ENCODE data around the gene NOP9.

NOP9 gene

DNA sequence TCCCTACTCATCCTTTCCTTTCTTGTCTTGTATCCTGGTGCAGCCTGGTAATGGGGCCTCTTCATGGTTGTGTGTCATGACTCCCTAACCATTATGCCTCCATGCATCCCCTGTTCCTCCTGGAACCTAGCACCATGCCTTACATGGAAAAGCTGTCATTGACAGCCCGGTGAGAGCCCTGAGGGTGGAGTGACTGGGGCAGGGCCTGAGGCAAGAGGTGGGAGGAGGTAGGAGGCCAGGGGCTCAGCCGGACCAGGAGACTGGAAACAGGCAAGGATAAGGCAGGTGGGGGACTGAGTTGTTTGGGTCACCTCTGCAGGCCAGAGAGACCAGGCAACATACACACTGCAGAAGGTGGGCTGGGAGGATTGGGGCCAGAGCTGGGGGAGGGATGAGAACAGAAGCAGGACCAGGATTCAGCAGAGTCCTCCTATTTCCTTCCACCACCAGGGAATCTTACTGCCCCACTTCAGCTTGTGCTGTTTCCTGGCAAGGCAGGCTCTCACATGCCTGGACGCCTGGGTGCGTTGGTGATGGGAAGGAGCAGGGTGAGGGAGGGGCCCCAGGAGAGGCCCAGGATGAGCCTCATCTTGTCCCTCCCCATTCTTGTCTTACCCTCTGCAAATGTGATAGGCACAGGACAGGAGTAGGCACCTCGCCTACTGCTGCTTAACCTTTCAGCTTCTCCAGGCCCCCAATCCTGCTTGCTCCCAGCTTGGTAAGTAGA is 10.1 kb downstream of the NOP9 start, which contains the start of gene LTB4R2:
Gene LTB4R2 (plus strand): TSS at position 603 of the 727 bp plus-strand sequence. CDS start 525 bp downstream, outside the sequence.
- TF ChIP-seq FOXP2 (optimal IDR thresholded peaks at IDR 0.05; ENCODE audit: borderline replicate concordance, extremely low read depth, extremely low read length, insufficient read depth) (no peak), SIN3A (IDR thresholded peaks at IDR 0.05; ENCODE audit: borderline replicate concordance, insufficient read depth, low read length) (no peak), TAF1 (IDR thresholded peaks at IDR 0.05; ENCODE audit: borderline replicate concordance, insufficient read depth, low read length) (no peak), POLR2AphosphoS5 (IDR thresholded peaks at IDR 0.05; ENCODE audit: low read depth, low read length) (no peak)
- TF ChIP-seq, protein P1, sequence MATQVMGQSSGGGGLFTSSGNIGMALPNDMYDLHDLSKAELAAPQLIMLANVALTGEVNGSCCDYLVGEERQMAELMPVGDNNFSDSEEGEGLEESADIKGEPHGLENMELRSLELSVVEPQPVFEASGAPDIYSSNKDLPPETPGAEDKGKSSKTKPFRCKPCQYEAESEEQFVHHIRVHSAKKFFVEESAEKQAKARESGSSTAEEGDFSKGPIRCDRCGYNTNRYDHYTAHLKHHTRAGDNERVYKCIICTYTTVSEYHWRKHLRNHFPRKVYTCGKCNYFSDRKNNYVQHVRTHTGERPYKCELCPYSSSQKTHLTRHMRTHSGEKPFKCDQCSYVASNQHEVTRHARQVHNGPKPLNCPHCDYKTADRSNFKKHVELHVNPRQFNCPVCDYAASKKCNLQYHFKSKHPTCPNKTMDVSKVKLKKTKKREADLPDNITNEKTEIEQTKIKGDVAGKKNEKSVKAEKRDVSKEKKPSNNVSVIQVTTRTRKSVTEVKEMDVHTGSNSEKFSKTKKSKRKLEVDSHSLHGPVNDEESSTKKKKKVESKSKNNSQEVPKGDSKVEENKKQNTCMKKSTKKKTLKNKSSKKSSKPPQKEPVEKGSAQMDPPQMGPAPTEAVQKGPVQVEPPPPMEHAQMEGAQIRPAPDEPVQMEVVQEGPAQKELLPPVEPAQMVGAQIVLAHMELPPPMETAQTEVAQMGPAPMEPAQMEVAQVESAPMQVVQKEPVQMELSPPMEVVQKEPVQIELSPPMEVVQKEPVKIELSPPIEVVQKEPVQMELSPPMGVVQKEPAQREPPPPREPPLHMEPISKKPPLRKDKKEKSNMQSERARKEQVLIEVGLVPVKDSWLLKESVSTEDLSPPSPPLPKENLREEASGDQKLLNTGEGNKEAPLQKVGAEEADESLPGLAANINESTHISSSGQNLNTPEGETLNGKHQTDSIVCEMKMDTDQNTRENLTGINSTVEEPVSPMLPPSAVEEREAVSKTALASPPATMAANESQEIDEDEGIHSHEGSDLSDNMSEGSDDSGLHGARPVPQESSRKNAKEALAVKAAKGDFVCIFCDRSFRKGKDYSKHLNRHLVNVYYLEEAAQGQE (IDR thresholded peaks at IDR 0.05; ENCODE audit: insufficient read depth in 1 of 2, low read depth in 2 of 2, low read length in 2 of 2) = no peak

DNA sequence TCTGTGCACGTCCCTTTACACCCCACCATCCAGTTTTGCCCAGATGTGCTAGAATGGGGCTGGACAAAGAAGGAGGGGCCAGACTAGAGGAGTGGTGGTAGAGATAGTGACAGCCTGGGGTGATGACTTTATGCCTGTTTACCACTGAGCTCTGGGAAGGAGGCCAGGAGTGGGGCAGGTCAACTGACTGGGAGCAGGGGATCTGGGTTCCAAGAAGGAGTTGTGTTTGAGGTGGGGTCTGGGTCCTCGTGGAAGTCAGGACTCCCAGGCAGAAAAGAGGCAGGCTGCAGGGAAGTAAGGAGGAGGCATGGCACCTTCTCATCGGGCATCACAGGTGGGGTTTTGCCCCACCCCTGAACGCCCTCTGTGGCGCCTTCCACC is 10.6 kb downstream of the NOP9 start:
- TF ChIP-seq FOXP2 (optimal IDR thresholded peaks at IDR 0.05; ENCODE audit: borderline replicate concordance, extremely low read depth, extremely low read length, insufficient read depth) (no peak), SIN3A (IDR thresholded peaks at IDR 0.05; ENCODE audit: borderline replicate concordance, insufficient read depth, low read length) (no peak), TAF1 (IDR thresholded peaks at IDR 0.05; ENCODE audit: borderline replicate concordance, insufficient read depth, low read length) (no peak), POLR2AphosphoS5 (IDR thresholded peaks at IDR 0.05; ENCODE audit: low read depth, low read length) (no peak)
- TF ChIP-seq, protein P1 (IDR thresholded peaks at IDR 0.05; ENCODE audit: insufficient read depth in 1 of 2, low read depth in 2 of 2, low read length in 2 of 2) = no peak

DNA sequence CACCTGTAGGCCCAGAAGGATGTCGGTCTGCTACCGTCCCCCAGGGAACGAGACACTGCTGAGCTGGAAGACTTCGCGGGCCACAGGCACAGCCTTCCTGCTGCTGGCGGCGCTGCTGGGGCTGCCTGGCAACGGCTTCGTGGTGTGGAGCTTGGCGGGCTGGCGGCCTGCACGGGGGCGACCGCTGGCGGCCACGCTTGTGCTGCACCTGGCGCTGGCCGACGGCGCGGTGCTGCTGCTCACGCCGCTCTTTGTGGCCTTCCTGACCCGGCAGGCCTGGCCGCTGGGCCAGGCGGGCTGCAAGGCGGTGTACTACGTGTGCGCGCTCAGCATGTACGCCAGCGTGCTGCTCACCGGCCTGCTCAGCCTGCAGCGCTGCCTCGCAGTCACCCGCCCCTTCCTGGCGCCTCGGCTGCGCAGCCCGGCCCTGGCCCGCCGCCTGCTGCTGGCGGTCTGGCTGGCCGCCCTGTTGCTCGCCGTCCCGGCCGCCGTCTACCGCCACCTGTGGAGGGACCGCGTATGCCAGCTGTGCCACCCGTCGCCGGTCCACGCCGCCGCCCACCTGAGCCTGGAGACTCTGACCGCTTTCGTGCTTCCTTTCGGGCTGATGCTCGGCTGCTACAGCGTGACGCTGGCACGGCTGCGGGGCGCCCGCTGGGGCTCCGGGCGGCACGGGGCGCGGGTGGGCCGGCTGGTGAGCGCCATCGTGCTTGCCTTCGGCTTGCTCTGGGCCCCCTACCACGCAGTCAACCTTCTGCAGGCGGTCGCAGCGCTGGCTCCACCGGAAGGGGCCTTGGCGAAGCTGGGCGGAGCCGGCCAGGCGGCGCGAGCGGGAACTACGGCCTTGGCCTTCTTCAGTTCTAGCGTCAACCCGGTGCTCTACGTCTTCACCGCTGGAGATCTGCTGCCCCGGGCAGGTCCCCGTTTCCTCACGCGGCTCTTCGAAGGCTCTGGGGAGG is 11.3 kb downstream of the NOP9 start, which contains the start of gene LTB4R:
Gene LTB4R (plus strand): TSS at position 857 of the 959 bp plus-strand sequence. CDS start 4,150 bp downstream, outside the sequence.
- no peak for TF ChIP-seq POLR2AphosphoS5 (IDR thresholded peaks at IDR 0.05; ENCODE audit: low read depth, low read length)
- TF ChIP-seq SIN3A (IDR thresholded peaks at IDR 0.05; ENCODE audit: borderline replicate concordance, insufficient read depth, low read length) = no peak
- TF ChIP-seq, protein P1 (IDR thresholded peaks at IDR 0.05; ENCODE audit: insufficient read depth in 1 of 2, low read depth in 2 of 2, low read length in 2 of 2) = no peak
- no peak for TF ChIP-seq TAF1 (IDR thresholded peaks at IDR 0.05; ENCODE audit: borderline replicate concordance, insufficient read depth, low read length)
- TF ChIP-seq FOXP2 (optimal IDR thresholded peaks at IDR 0.05; ENCODE audit: borderline replicate concordance, extremely low read depth, extremely low read length, insufficient read depth) = no peak

DNA sequence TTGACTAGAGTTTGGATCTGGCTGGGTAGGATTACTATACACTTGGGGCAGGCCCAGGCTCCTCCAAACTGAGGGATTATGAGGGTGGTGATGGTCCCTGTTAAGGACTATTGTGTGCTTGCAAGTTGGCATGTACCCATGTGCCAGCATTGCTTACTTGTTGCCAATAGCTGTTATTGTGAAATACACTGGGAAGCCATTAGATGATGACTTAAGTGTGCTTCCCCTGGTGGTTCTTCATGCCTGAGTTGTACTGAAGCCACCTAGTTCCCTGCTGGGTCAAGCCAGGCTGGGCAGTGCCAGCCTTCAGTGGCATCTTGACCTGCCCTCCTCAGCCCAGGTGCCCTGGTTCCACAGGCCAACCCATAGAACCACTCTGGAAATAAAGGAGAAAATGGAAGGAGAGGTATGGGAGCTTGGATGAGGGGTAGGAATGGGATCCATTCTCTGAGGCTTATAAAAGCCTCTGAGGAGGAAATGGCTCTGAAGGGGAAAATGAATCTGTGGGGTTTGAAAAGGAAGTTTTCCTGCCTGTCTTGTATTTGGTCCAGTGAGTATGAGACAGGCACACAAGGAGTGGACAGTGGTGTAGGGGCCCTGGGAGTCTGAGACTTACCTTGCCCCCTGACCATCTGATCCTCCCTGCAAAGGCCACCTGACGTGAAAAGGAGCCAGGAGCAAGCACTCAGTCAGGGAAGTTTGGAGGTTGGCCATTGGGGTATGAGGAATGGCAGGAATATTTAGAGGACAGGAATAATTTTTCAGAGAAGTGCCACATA is 12.4 kb downstream of the NOP9 start:
- TF ChIP-seq FOXP2 (optimal IDR thresholded peaks at IDR 0.05; ENCODE audit: borderline replicate concordance, extremely low read depth, extremely low read length, insufficient read depth) = no peak
- TF ChIP-seq, protein P1 (IDR thresholded peaks at IDR 0.05; ENCODE audit: insufficient read depth in 1 of 2, low read depth in 2 of 2, low read length in 2 of 2) = no peak
- no peak for TF ChIP-seq POLR2AphosphoS5 (IDR thresholded peaks at IDR 0.05; ENCODE audit: low read depth, low read length)

Data from PFSK-1 (cell line).